Smooth muscle cell (in vitro differentiated cells): ENCODE data around the gene FAM174B. TPM values are rescaled to one million over a fixed set of nuclear protein-coding genes. Genes with fewer than 3 reads are reported as not detected.

ENCODE experiments used
- DNase-seq: peaks from one replicate; lab custom pipeline; 2025; ENCODE audit not compliant: unreplicated experiment; lab: John Stamatoyannopoulos, UW
- H2AFZ ChIP-seq: fragments of 200-600 bp; sonication (generic); 2 replicates; pipeline ENCODE4 v1.6.0; 2016; ENCODE audit warnings: antibody characterized with exemption, low read depth, mild to moderate bottlenecking
- H3F3A ChIP-seq: fragments of 200-600 bp; sonication (generic); 2 replicates; pipeline ENCODE4 v1.6.0; 2017; ENCODE audit warnings: antibody characterized with exemption, low read depth
- H3K27ac ChIP-seq: fragments of 200-600 bp; sonication (generic); 2 replicates; pipeline ENCODE4 v1.5.1; 2016; ENCODE audit warnings: low read depth, mild to moderate bottlenecking
- H3K27me3 ChIP-seq: fragments of 200-600 bp; sonication (generic); 2 replicates; pipeline ENCODE4 v1.6.1; 2016; ENCODE audit warnings: low read depth, mild to moderate bottlenecking
- H3K36me3 ChIP-seq: fragments of 200-600 bp; sonication (generic); 2 replicates; pipeline ENCODE4 v1.5.1; 2016; ENCODE audit warnings: low read depth
- H3K4me1 ChIP-seq: fragments of 200-600 bp; sonication (generic); 2 replicates; pipeline ENCODE4 v1.5.1; 2016; ENCODE audit warnings: low read depth
- H3K4me2 ChIP-seq: fragments of 200-600 bp; sonication (generic); 2 replicates; pipeline ENCODE4 v1.6.0; 2016; ENCODE audit warnings: mild to moderate bottlenecking
- H3K4me3 ChIP-seq: fragments of 200-600 bp; sonication (generic); 2 replicates; pipeline ENCODE4 v1.5.1; 2016; ENCODE audit warnings: mild to moderate bottlenecking
- H3K79me2 ChIP-seq: fragments of 200-600 bp; sonication (generic); 2 replicates; pipeline ENCODE4 v1.6.0; 2016; ENCODE audit warnings: low read depth, mild to moderate bottlenecking
- H3K9ac ChIP-seq: fragments of 200-600 bp; sonication (generic); 2 replicates; pipeline ENCODE4 v1.6.0; 2016; ENCODE audit warnings: low read depth
- H3K9me3 ChIP-seq: fragments of 200-600 bp; sonication (generic); replicated peaks from 2 replicates; pipeline ENCODE4 v1.5.1; 2016; ENCODE audit warnings: low read depth
- H4K20me1 ChIP-seq: fragments of 200-600 bp; sonication (generic); 2 replicates; pipeline ENCODE4 v1.6.0; 2016; ENCODE audit warnings: low read depth
- CTCF ChIP-seq: fragments of 200-600 bp; sonication (generic); IDR thresholded peaks from 2 replicates; pipeline ENCODE4 v1.5.1; 2017; ENCODE audit warnings: borderline replicate concordance, mild to moderate bottlenecking, antibody characterized with exemption; ENCODE audit not compliant: insufficient read depth, poor library complexity, severe bottlenecking
- WGBS: methylation state at CpG from one replicate; pipeline ENCODE4 v1.1.7; 2016; ENCODE audit warnings: low lambda C conversion rate; 5-methylcytosine and 5-hydroxymethylcytosine counted together
- polyA plus RNA-seq: library from polyadenylated mRNA; unstranded; fragments of >200 nt; fragmentation: Nextera tagmentation; extraction: Ambion mirVana; gene quantifications from 2 replicates; pipeline ENCODE4 v1.2.1, GENCODE V29; 2016
- total RNA-seq: library from RNA; depleted of rRNA; stranded (reverse); fragments of >200 nt; gene quantifications from 2 replicates; pipeline ENCODE4 v1.2.3, GENCODE V29; 2014

FAM174B gene
- total and polyA plus RNA-seq, 2 experiments from 2014 or later: 2.0 to 2.1 TPM

GRCh38 chr15:92646216-92646615 is 9.4 kb downstream of the FAM174B start:
- Histone ChIP-seq H4K20me1 (no peaks in the 10 kb centered on the region), H2AFZ (no peak overlapping the region), H3K27me3 (no peaks in the 10 kb centered on the region), H3K36me3 (no peaks in the 10 kb centered on the region), H3K9me3 (no peaks in the 10 kb centered on the region), H3K79me2 (no peaks in the 10 kb centered on the region), H3K27ac (no peak overlapping the region), H3K4me3 (no peak overlapping the region), H3K4me1 (peaks cover 37% of the 10 kb centered on the region), H3F3A (no peaks in the 10 kb centered on the region), H3K4me2 (no peak overlapping the region), H3K9ac (no peak overlapping the region)
- 93% methylated on average over 2 of the region's 2 CpGs for WGBS
- DNase-seq: no peak
- no peak for TF ChIP-seq CTCF

GRCh38 chr15:92645731-92646130 is 9.8 kb downstream of the FAM174B start:
- Histone ChIP-seq H3K36me3 (no peaks in the 10 kb centered on the region), H3K79me2 (no peaks in the 10 kb centered on the region), H3F3A (no peaks in the 10 kb centered on the region), H3K4me3 (no peak overlapping the region), H4K20me1 (no peaks in the 10 kb centered on the region), H2AFZ (no peak overlapping the region), H3K27me3 (no peaks in the 10 kb centered on the region), H3K9ac (no peak overlapping the region), H3K9me3 (no peaks in the 10 kb centered on the region), H3K4me1 (peaks cover 37% of the 10 kb centered on the region), H3K27ac (no peak overlapping the region), H3K4me2 (no peak overlapping the region)
- DNase-seq: no peak
- no peak for TF ChIP-seq CTCF
- WGBS: 81% methylated on average over 1 of the region's 2 CpGs

- H3F3A ChIP-seq: no peaks in the 10 kb centered on the region
- 71% methylated on average over 6 of the region's 6 CpGs for WGBS
- H3K27ac ChIP-seq: no peak overlapping the region
- no peaks in the 10 kb centered on the region for H3K79me2 ChIP-seq
- no peak overlapping the region for H3K9ac ChIP-seq
- H3K36me3 ChIP-seq: no peaks in the 10 kb centered on the region
- H3K27me3 ChIP-seq: no peaks in the 10 kb centered on the region
- H4K20me1 ChIP-seq: no peaks in the 10 kb centered on the region
- no peaks in the 10 kb centered on the region for H3K9me3 ChIP-seq
- no peak for TF ChIP-seq CTCF
- no peak overlapping the region for H3K4me3 ChIP-seq
- no peak overlapping the region for H2AFZ ChIP-seq
- H3K4me2 ChIP-seq: no peak overlapping the region
- peaks cover 32% of the 10 kb centered on the region for H3K4me1 ChIP-seq
- no peak for DNase-seq
Measured at GRCh38 chr15:92645051-92645631, 10.4 kb downstream of the FAM174B start.
